Activated T-helper 2 cell treated with anti-CD3 and anti-CD28 coated beads, Interferon-gamma antibody, Interleukin-2, Interleukin-4, amounts not matched to agents 10 μg/mL and 5 μg/mL and 100 μg/mL, durations not matched to agents 14 hours and 24 hours and 36 hours (primary cell): ENCODE measurements around the gene SLC16A2. TPM values are rescaled to one million over a fixed set of nuclear protein-coding genes. Genes with fewer than 3 reads are reported as not detected.

ENCODE experiments used
- total RNA-seq: library from RNA; stranded (reverse); gene quantifications from 2 replicates; pipeline ENCODE4 v1.2.3, GENCODE V29; 2022

SLC16A2 gene
- total RNA-seq, 1 donor from 2014 or later: 1.1 TPM

Other genes starting within 250 kb of the SLC16A2 start
- gene ZCCHC13, start 117.3 kb upstream of the SLC16A2 start, total RNA-seq: not detected in 2 replicates
- 37.6 and 38.7 TPM in 2 replicates for gene RLIM, start 193.1 kb downstream of the SLC16A2 start, total RNA-seq